Stimulated activated CD8-positive, alpha-beta memory T cell treated with anti-CD3 and anti-CD28 coated beads, Interleukin-12 subunit alpha, Interleukin-12 subunit beta, amount 100 ng/mL, for 4 hours (primary cell): Measurements from ENCODE around the gene PGPEP1.
A peak's percentile ranks its signal among the peaks of the same experiment; 100 is the strongest.
"Not testable (repeated sequence)": the region's sequence is repeated elsewhere in the genome, so short reads cannot be mapped to it uniquely, and the experiment has no call there.

Experiments
- DNase-seq: peaks from one replicate; pipeline ENCODE4 v3.0.0-alpha.2; 2020; ENCODE audit warnings: low read depth

Gene PGPEP1

DNA sequence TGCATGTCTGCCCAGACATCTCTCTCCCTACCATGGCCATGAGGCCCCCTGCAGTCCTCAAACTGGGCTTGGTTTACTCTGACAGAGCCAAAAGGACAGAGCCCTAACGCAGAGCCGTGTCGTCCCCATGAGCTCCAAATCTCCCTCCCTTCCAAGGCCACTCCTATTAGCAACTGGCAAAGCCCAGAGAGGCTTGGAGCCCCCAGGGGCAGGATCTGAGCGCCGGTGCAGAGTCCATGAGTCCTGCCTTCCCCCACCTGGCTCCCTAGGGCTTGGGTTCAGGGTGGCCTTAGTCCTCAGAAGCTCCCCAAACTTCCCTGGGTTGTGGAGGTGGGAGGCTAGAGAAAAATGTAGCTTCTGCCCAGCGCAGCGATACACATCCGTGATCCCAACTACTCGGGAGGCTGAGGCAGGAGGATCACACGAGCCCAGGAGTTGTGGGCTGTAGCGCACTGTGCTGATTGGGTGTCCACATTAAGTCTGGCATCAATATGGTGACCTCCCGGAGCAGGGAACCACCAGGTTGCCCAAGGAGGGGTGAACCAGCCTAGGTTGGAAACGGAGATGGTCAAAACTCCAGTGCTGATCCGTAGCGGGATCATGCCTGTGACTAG is 7.4 kb upstream of the PGPEP1 start:
- no peak for DNase-seq

GRCh38 chr19:18333680-18334079 is 6.7 kb upstream of the PGPEP1 start:
- no peak for DNase-seq

- no peak for DNase-seq
Measured at GRCh38 chr19:18336121-18336520, 4.3 kb upstream of the PGPEP1 start.

- no peak for DNase-seq
Measured at GRCh38 chr19:18338541-18338940, 1.9 kb upstream of the PGPEP1 start.

- DNase-seq: no peak
Measured at GRCh38 chr19:18339723-18340122, 675 bp upstream of the PGPEP1 start.

DNA sequence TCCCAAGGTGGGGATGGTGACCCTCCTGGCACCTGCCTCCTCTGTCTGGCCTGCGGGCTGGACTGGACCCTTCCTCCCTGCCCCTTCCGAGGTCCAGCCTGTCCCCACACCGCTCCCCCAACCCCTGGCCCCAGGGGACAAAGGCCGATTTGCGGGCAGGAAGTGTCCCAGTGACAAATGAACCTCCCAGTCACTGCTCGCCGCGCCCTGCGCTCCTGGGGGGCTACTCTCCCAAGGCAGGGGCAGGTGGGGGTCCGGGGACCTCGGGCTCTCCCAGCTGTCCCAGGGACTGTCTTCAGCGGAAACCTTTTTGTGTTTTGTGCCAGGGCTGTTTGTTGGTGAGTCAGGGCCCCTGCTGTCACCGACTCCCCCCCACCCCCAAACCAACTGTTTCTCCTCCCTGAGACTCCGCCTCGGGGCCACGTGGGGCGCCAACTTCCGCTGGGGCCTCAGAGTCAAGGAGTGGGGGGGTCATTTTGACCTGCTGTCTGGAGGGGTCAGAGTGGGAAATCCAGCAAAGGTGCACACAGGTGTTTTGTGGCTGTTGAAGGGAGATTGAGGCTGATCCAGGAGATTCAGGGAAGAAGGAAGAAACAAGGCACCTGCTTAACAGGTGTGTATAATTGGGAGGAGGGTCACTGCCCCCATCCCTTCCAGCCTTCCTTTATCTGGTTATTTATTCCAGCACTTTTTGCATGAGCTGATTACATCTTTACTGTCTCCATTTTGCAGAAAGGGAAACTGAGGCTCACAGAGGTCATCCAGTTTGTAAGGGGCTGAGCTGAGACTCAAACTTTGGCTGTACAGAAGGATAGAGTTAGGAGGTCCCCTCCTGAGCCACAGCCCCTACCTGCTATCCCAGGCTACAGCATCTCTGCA is 831 bp downstream of the PGPEP1 start:
- DNase-seq: peak; percentile 54

GRCh38 chr19:18342090-18342632 is 1.8 kb downstream of the PGPEP1 start:
- no peak for DNase-seq

DNA sequence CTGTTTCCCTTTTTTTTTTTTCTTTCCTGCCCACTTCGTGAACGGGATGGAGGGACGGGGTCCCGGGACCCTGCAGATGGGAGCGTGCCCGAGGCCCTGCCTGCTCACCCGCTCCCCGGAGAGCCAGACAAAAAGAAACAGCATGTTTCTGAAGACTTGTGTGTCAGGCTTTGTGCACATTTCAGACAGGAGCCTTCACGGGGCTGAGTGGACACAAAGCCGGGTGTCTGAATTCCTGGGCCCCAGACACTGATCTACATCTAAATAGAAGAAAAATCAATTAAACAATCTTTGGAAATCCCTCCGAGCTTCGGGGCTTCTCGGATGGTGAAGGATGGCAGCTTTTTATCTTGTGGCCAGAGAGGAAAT is 4.2 kb downstream of the PGPEP1 start:
- DNase-seq: no peak

DNA sequence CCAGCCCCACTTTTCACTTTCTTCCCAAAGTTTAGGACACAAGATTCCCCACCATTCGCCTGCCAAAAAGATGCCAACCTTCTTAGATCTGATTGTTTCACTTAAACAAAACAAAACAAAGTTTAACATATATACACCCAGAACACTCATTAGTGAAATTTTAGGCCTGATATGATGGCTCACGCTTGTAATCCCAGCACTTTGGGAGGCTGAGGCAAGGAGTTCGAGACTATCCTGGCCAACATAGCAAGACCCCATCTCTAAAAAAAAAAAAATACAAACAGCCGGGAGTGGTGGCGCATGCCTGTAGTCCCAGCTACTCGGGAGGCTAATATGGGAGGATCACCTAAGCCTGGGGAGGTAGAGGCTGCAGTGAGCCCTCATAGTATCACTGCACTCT is 4.9 kb downstream of the PGPEP1 start:
- DNase-seq: no peak

GRCh38 chr19:18346091-18346490 is 5.7 kb downstream of the PGPEP1 start:
- DNase-seq: no peak

- DNase-seq: no peak
Measured at GRCh38 chr19:18348171-18348570, 7.8 kb downstream of the PGPEP1 start.

- DNase-seq: not testable (repeated sequence)
Measured at GRCh38 chr19:18348818-18349339, 8.5 kb downstream of the PGPEP1 start.

DNA sequence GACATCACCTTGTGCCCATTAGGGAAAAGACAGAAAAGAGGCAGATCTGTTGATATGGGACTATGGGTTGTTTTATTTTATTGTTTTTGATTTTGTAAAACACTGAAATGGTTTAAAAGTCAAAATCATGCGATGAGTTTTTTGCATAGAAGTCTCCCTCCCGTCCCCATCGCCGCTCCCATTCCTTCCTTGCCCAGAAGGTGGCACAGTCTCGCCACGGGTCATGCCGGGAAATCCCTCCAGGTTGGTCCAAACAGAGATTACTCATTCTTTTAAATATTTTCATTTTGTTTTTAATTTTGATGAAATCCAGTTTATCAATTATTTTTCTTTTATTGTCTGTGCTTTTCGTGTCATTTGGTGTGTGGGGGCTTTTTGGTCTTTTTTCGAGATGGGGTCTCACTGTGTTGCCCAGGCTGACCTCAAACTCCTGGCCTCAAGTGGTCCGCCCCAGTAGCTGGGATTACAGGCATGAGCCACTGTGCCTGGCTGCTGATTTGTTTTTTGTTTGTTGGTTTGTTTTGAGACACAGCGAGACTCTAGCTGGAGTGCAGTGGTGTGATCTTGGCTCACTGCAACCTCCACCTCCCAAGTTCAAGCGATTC is 9.2 kb downstream of the PGPEP1 start:
- DNase-seq: no peak

DNA sequence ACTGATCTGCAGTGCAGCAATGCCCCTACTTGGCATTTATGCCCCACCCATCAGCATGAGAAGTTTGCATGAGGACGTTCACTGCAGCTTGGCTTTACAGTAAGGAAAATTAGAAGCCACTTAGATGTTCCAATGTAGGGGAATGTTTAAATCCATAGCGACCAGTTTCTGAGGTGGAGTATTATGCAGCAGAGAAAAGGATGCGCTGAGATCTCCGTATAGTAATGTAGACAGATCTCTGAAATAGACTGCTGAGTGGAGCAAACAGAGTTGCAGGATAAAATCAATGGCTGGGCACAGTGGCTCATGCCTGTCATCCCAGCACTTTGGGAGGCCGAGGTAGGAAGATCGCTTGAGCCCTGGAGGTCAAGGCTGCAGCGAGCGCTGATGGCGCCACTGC is 10.1 kb downstream of the PGPEP1 start:
- no peak for DNase-seq

GRCh38 chr19:18351544-18351943 is 11.1 kb downstream of the PGPEP1 start:
- no peak for DNase-seq

DNA sequence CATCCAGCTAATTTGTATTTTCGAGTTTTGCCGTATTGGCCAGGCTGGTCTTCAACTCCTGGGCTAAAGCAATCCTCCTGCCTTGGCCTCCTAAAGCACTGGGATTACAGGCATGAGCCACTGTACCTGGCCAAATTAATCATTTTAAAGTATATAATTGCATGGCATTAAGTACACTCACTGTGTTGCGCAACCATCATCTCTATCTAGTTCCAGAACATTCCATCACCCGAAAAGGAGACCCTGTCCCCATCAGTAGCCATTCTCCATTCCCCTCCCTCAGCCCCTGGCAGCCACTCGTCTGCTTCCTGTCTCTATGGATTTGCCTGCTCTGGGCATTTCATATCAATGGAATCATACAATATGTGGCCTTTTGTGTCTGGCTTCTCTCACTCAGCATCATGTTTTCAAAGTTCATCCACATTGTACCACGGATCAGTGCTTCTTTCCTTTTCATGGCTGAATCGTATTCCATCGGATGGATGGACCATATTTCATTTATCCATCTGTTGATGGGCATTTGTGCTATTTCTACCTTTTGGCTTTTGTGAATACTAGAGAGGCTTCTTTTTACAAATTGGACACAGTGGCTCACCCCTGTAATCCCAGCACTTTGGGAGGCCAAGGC is 13.1 kb downstream of the PGPEP1 start:
- DNase-seq: no peak

DNA sequence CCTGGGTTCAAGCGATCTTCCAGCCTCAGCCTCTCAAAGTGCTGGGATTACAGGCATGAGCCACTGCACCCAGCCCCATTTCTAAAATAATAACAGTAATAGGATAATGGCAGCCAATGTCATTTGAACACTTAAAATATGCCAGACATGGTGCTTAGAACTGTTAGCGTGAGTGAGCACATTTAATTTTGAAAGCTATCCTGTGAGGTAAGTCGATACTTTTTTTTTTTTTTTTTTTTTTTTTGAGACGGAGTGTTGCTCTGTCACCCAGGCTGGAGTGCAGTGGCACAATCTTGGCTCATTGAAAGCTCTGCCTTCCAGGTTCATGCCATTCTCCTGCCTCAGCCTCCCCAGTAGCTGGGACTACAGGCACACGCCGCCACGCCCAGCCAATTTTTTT is 14.3 kb downstream of the PGPEP1 start:
- DNase-seq: not testable (repeated sequence)

GRCh38 chr19:18357041-18357440 is 16.6 kb downstream of the PGPEP1 start:
- DNase-seq: no peak

DNA sequence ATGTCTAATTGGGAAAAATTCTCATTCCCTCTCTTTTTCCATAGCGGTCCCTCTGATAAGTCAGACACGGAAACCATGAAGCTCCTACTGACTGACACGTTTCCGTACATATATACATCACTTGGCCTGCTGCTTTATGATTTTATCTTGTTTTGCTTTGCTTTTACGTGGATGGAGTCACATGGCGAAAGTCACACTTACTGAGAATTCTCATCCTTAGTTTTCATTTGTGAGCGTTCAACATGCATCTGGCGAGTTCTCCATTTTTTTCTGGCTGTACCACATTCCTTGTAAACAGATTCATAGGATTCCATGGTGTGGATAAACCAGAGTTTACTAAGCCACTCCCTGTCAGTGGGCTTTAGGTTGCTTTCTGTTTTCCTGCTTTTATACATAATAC is 21.2 kb downstream of the PGPEP1 start:
- no peak for DNase-seq

DNA sequence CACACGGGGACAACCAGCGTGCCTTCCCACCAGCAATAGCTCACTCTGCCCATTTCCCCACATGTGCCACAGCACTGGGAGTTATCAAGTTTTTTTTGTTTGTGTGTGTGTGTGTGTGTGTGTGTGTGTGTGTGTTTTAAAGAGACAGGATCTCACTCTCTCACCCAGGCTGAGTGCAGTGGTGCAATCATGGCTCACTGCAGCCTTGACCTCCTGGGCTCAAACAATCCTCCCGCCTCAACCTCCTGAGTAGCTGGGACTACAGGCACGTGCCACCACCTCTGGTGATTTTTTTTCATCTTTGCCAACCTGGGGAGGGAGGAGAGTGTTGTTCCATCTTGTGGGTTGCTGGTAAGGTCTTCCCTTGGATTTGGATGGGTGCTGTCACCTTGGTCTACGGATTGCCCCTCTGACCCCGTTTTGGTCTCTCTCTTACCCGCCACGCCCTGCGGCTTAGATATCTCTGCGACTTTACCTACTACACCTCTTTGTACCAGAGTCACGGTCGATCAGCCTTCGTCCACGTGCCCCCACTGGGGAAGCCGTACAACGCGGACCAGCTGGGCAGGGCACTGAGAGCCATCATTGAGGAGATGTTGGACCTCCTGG is 22.6 kb downstream of the PGPEP1 start:
- no peak for DNase-seq

GRCh38 chr19:18363787-18364186 is 23.4 kb downstream of the PGPEP1 start:
- DNase-seq: no peak

- not testable (repeated sequence) for DNase-seq
Measured at GRCh38 chr19:18364277-18364825, 24.0 kb downstream of the PGPEP1 start.
